NT2/D1 (cell line): ENCODE data around the gene TEPSIN.

Experiments
- SUZ12 ChIP-seq: IDR thresholded peaks from 2 replicates; pipeline ENCODE4 v1.6.1; 2011; ENCODE audit not compliant: insufficient read length, insufficient read depth; ENCODE audit errors: extremely low read depth
- YY1 ChIP-seq: IDR thresholded peaks from 2 replicates; pipeline ENCODE4 v1.6.1; 2011; ENCODE audit not compliant: insufficient read length, insufficient read depth
- ZNF274 ChIP-seq: IDR thresholded peaks from 2 replicates; pipeline ENCODE4 v1.6.1; 2011; ENCODE audit warnings: mild to moderate bottlenecking, low read depth, low read length

GRCh38 chr17:81235822-81236740 lies 2.8 kb downstream of the TEPSIN start:
- no peak for TF ChIP-seq SUZ12
- TF ChIP-seq YY1, result no peak
- no peak for TF ChIP-seq ZNF274
